GDM1 (cell line): Measurements from ENCODE around the gene DIP2C.
"Not testable (repeated sequence)": the region's sequence is repeated elsewhere in the genome, so short reads cannot be mapped to it uniquely, and the experiment has no call there.

Experiments
- DNase-seq: peaks from one replicate; lab custom pipeline; 2025; lab: John Stamatoyannopoulos, UW

The DIP2C gene

DNA sequence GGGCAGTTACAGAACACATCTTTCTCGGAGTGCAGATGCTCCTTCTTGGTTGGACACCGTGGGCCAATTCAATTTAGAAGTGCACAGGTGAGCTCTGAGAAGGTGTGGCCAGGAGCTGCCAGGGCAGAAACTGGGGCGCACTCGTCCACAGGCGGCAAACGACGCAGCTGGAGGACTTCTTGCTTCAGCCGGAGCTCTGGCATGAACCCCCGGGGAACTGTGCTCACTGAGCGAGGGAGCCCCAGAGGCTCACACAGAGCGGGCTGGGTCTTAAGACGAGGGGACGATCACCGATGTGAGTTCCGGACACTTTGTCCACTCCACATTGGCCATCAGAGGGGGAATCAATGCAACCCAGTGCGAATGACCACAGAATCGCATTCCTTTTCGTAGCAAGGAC, 413.8 kb downstream of the DIP2C start:
- DNase-seq: no peak

DNA sequence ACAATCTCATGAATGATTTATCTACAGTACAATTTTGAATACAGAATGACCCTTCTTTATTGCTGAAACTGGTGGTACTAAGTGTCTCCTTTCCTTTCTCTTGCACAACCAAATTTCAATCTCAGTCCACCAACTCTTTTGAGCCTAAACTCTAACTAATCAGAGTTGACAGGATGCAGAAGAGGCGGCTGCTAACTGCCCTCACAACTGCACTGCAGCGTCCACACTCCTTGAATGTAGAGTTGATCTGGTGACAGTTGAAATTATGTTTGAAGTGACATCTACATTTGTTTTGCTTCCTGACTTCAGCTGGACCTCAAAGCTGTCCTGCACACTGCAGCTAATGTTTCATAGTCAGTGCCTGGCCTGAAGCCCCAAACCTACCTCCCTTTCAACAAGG, 414.6 kb downstream of the DIP2C start:
- no peak for DNase-seq

DNA sequence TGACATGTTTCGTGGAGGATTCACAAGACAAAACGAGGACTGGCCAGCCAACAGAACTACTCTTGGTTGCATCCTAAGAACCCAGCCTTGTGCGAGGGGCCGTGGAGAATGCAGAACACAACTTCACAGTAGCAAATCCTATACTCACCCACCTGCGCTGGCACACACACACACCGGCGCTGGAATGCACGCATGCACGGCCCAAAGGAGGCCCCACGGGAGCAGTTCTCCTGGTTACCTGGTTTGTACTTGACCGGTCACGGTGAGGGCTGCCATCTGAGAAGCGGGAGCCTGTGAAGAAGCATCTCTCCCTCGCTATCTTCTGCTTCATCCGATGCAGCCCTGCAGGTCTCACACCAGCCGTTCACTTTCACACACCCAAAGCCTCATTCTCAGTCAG, 416.4 kb downstream of the DIP2C start:
- no peak for DNase-seq

DNA sequence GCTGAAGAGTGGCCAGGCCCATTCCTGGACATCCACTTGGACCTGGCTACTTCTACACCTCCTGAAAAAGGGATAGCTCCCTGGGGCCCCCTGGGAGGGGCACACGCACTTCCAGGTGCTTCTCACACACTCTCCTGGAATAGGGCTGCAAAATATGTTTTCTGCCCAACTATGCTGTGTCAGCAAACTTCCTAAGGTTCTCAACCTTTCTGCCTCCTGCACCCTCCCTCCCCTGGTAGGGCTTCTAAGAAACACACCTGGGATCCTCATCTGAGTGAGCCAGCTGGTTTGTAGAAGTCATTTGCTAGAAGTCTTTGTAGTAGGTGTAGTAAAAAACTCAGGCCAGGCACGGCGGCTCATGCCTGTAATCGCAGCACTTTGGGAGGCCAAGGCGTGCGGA, 417.7 kb downstream of the DIP2C start:
- DNase-seq: no peak

DNA sequence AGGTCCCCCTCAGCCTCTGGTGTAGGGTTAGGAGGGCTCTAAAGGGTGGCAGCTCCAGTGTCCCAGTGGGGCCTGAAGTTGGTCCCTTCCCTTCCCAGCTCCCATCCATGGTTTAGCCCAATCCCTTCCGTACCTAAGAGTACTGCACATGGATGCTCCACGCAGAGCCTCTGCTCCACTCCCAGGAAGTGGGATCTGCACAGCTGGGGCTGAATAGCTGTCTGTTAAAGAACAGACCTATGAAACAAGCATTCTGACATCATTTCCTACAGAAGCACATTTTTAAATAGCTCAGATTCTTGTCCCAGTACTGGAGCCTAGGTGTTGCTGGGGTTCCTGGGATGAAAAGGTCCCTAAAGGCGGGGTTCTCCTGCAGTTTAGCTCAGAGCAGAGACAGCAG, 418.3 kb downstream of the DIP2C start:
- no peak for DNase-seq

DNA sequence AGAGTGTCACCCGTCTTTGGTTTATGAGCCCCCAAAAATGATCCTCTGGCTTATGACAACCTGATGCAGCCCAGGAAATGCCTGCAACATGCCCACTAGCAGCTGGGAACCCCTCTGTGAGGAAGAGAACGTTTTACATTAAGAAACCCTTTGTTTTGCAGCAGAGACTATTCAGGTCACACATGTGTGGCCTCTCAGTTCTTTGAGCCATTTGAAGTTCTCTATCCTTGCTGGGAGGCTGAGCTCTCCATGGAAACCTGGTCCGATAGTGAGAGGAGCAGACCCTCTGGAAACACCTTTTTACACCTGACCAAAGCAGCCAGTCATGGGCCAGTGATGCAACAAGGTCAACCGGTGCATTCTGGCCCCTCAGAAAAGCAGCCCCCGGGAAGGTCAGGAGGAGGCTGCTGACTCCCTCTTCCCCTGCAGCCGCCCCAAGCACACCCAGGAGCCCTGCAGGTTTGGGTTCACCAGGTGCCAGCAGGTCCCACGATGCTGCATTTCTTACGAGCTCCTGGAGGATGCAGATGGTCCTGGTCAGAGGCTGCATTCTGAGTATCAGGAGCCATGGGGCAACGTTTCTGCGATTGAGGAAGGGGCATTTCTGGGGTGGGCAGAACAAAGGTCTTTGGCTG, 419.9 kb downstream of the DIP2C start:
- DNase-seq: no peak

DNA sequence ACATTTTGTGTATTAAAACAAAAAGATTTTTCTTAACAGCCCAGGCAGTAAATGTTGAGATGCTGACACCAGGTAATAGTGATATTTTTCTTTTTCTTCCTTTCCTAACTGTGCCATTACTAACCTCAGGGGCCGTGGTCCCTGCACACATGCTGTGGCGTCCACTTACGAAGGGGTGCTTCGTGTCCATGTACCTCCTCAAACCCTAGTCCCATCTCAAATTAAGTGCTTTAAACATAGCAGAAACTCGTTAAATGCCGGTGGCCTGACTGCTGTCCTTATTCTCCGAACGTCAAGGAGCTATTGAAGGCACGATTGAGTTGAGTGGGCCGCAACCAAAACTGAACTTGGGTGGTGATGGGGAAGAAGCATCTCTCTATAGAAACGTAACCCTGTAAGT, 421.8 kb downstream of the DIP2C start:
- no peak for DNase-seq

DNA sequence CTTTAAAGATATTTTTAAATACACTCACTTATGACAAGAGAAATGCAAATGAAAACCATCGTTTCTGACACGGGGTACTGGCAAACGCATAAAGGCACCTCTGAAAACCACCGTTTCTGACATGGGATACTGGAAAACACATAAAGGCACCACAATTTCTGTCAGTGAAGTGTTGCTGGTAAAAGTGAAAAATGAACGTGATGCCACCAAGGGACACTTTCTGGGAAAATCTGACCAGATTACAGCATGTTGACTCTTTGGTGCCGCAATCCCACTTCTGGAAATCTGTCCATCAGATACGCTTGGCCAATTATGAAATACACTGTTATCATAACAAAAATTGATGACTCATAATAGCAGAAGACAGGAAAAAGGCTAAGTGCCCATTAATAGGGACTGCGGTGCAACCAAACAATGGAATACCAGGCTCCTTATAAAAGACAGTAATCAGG, 422.5 kb downstream of the DIP2C start:
- no peak for DNase-seq

DNA sequence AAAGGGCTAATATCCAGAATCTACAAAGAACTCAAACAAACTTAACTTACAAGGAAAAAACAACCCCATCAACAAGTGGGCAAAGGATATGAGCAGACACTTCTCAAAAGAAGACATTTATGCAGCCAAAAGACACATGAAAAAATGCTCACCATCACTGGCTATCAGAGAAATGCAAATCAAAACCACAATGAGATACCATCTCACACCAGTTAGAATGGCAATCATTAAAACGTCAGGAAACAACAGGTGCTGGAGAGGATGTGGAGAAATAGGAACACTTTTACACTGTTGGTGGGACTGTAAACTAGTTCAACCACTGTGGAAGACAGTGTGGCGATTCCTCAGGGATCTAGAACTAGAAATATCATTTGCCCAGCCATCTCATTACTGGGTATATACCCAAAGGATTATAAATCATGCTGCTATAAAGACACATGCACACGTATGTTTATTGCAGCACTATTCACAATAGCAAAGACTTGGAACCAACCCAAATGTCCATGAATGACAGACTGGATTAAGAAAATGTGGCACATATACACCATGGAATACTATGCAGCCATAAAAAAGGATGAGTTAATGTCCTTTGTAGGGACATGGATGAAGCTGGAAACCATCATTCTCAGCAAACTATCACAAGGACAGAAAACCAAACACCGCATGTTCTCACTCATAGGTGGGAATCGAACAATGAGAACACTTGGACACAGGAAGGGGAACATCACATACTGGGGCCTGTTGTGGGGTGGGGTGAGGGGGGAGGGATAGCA, 423.5 kb downstream of the DIP2C start:
- not testable (repeated sequence) for DNase-seq

DNA sequence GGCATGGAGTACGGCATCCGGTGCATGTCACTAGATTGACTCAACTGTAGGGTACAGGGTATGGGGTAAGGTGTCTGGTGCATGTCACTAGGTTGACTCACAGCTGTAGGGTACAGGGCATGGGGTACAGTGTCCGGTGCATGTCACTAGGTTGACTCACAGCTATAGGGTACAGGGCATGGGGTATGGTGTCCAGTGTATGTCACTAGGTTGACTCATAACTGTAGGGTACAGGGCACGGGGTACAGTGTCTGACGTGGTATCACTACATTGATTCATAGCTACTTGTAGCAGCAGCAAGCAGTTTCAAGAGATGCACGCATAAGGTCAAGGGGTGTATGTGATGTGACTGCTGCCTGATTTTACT, 424.4 kb downstream of the DIP2C start:
- not testable (repeated sequence) for DNase-seq

DNA sequence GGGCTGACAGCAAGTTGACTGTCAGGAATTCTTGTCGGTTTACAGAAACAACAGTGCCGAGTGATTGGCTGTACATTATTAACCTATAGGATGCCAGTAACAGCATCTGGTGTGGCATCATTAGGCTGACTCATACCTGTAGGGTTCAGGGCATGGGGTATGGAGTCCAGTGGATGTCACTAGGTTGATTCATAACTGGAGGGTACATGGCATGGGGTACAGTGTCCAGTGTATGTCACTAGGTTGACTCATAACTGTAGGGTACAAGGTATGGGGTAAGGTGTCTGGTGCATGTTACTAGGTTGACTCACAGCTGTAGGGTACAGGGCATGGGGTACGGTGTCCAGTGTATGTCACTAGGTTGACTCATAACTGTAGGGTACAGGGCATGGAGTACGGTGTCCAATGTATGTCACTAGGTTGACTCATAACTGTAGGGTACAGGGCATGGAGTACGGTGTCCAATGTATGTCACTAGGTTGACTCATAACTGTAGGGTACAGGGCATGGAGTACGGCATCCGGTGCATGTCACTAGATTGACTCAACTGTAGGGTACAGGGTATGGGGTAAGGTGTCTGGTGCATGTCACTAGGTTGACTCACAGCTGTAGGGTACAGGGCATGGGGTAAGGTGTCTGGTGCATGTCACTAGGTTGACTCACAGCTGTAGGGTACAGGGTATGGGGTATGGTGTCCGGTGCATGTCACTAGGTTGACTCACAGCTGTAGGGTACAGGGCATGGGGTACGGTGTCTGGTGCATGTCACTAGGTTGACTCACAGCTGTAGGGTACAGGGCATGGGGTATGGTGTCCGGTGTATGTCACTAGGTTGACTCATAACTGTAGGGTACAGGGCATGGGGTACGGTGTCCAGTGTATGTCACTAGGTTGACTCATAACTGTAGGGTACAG, 425.1 kb downstream of the DIP2C start:
- DNase-seq: not testable (repeated sequence)

DNA sequence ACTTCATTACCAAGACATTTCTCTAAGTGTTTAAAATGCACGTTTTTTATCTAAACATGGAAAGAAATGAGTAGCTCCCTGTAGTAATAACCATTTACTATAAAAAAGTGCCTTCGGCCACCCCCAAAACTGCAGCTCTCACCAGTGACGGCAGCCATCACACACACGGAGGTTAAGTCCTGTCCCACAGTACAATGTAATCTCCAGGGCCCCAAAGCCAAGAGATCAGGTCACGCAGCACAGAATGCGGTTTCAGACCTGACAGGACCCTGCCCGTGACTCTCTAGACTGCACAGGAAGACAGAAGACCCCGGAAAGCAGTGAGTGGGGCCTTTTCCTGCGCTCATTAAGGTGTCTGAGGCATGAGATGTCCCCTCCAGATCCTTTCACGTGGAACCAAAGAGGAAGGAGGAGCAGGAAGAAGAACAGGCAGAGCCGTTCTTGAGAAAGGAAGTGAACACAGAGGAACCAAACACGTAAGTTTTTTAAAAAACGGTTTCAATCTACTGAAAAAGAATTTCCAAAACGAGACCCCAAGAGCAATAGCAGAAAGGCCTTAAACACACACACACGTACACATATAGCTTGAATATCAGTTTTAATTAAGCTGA, 428.5 kb downstream of the DIP2C start:
- no peak for DNase-seq

DNA sequence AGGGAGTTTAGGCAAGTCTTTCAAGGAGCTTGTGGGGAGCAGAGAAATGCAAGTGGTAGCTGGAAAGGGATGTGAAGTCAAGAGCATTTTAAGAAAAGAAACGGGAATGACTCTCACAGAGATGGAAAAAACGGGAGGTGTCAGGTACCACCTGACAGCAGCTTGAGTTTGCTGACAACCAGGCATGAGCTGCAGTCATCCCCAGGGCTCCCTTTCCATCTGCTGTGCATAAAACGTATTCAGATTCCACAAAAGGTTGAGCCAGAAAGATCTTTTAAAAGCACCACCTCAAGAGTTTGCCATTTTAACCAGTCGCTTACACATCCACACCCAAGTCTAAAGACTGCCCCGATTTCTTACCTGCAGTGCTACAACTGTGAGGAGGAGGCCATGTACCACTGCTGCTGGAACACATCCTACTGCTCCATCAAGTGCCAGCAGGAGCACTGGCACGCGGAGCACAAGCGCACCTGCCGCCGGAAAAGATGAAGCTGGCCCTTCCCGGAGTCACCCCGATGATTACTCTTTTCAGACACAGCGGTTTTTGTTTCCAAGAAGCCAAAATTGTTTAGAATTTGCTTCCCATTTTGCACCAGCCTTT, 437.4 kb downstream of the DIP2C start:
- DNase-seq: no peak

DNA sequence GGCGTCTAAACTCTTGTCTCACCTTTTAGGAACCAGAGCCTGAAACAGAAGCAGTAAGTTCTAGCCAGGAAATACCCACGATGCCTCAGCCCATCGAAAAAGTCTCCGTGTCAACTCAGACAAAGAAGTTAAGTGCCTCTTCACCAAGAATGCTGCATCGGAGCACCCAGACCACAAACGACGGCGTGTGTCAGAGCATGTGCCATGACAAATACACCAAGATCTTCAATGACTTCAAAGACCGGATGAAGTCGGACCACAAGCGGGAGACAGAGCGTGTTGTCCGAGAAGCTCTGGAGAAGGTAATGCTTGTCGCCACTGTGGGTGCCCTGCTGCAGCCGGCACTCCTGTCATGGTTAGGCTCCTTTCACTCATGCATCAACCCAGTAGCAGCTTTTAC, 441.2 kb downstream of the DIP2C start:
- no peak for DNase-seq

DNA sequence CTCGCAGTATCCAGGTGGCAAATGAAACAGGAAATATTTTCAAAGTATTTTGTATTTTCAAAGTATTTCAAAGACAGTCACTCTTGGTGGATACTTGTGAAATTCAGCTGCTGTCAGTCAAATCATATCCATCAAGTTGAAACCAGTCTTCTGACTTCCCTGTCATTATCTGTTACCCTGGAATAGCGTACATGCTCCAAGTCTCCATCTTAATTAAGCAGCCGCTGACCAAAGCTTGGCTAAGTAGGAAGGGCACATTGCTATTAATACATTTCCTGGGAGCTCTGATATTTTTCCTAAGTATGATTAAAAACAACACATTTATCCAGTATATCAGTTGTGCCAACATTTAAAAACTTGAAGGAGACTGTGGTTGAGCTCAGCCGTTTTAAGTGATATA, 442.0 kb downstream of the DIP2C start:
- DNase-seq: no peak

DNA sequence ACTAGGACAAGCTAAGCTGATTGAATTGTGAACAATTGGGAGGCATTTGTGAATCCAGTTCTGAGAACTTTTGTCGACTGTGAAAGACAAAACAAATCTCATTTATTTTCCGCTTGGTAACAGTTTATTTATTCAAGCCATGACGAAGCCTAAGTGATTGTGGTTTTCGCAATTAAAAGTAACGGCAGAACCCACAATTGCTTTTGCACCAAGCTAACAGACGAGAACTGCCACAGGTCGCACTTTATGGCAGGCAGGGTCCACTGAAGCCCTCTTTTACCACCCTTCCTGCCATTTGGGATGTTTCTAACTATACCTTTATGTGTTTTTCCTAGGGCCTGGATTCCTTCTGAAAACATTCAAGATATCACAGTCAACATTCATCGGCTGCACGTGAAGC, 443.0 kb downstream of the DIP2C start:
- no peak for DNase-seq

DNA sequence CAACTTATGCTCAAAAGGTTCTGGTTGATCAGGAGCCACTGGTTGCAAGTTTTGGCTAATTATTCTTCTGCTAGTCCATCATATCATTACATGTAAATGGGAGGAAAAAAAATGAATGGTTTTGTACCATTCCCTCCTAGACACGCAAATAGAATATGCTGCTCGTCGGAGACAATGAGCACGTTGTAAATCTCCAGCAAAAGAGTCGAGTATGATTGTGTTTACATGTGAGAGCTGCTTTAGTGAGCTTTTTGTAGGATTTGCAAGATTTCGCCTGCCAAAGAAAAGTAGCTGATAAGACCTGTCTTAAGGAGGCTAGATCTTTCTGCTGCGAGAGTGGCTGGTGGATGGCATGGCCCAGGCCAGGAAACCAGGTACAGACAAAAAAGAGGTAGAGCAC, 445.2 kb downstream of the DIP2C start:
- DNase-seq: no peak

DNA sequence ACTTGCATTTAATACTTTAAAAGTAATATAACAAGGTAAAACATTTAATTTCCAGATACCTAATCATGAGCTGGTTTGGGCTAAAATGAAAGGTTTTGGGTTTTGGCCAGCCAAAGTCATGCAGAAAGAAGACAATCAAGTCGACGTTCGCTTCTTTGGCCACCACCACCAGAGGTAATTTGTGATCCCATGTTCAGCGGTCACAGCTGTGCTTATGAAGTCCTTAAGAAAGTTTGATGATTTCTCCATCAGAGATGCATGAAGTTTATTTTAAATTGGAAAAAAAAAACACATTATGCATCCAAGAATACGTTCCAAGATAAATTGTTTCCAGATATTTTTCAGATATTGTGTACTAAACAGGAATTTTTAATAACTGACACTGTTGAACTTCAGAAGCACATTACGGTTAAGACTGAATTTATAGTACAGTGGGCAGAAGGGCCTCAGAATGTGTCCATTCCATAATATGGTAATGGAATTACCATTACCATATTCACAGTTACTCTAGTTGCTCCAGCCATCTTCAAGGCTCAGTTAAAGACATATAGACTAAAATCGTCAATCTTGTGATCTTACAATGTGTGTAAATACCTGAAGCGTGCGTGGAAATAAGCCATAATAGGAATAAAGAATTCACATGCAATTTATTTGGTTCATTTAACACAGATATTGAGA, 447.4 kb downstream of the DIP2C start:
- DNase-seq: no peak

DNA sequence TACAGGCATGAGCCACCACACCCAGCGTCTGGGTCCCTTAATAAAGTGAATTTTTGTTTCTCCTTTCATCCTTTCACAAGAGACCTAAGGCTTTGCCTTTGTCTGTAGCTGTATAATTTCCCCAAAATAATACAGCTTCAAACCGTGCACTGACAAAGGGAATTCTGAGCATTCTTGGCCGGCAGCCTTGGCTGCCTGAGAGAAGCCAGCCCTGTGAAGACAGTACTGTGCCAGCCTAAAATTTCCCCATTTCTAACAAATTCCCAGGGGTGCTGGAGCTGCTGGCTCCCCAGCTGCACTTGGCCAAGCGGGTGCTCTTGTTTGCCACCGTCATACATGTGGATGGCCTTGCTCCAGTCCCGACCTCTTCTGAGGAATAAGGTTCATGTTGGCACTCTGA, 448.0 kb downstream of the DIP2C start:
- DNase-seq: no peak

DNA sequence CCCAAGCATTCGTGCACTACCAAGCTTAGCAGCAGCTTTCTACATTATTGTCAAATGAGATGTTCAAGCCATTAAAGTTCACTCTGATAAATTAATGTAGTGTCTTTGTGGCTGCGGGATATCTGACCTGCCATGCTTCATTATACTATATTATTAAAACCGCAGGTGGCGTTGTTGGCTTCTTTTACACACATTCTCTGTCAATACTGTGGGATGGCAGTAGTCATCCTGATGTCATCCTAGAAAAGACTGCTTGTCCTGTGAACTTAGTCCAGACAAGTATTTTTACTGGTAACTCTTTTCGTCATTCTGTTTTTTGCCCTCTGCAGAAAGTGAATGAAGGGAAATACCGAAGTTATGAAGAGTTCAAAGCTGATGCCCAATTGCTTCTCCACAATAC, 450.4 kb downstream of the DIP2C start:
- no peak for DNase-seq

DNA sequence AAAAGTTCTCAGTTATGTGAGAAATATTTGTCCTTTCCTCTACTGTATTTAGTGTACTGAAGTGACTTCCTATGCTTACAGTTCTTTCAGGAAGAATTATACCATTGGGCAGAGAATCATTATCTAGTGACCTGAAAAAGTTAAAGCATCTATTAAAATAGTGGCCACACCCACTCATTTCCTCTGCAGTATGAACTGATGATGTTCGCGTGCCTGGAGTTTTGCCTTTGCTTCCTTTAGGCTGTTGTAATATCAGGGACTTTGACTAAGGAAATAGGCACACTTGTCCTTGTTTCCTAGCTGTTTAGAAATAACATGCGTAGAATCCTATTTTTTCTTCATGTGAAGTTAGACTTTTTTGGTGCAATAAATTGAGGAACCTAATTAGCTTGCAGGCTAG, 453.6 kb downstream of the DIP2C start:
- DNase-seq: no peak
